GM19467 (cell line): ENCODE data around the gene TCOF1.

ENCODE experiments used
- ATAC-seq: cut with Tn5 transposase; IDR thresholded peaks from one replicate; pipeline ENCODE4 v1.9.1; 2021; ENCODE audit warnings: mild to moderate bottlenecking, moderate library complexity; ENCODE audit not compliant: unreplicated experiment

Gene TCOF1

GRCh38 chr5:150401376-150402228, 44.1 kb downstream of the TCOF1 start:
- no peak for ATAC-seq

- no peak for ATAC-seq
Measured at GRCh38 chr5:150402229-150402773, 44.8 kb downstream of the TCOF1 start.

- no peak for ATAC-seq
Measured at GRCh38 chr5:150402901-150403342, 45.4 kb downstream of the TCOF1 start.

DNA sequence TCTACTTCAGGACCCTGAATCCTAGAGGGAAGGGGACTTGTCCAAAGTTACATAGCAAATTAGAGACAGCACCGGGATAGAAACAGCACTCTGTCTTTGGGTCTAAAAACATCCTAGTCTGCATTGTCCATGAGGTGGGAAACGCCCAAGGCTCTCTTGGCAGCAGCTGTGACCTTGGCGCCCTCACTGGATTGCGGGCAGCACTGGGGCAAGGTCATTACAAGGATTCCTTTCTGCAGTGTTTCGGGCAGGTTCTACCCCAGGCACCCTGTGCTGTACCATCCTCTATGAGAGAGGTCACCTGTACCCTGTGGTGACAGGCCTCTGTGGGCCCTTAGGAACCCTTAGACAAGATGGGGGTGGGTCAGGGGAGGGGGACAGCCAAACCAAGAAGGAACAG, 46.6 kb downstream of the TCOF1 start:
- no peak for ATAC-seq

DNA sequence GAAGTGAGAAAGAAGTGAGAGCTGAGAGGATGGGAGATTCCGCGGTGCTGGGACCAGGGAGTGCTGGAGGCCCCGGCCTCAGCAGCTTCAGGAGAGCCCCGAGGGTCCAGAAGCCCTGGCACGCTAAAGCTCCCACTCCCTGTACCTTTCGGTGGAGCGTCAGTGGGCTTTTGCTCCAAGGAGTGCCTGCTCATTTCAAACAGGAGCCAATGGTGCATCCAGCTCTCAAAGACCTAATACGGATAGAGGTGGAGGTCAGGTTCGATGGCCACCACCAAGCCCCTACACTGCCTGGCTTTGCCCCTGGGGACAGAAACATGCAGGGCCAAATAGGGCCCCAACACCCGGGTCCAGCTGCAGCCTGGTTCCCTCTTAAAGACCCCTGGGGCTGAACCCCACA, 47.0 kb downstream of the TCOF1 start:
- no peak for ATAC-seq

GRCh38 chr5:150404941-150405816, 47.7 kb downstream of the TCOF1 start:
- ATAC-seq: no peak

DNA sequence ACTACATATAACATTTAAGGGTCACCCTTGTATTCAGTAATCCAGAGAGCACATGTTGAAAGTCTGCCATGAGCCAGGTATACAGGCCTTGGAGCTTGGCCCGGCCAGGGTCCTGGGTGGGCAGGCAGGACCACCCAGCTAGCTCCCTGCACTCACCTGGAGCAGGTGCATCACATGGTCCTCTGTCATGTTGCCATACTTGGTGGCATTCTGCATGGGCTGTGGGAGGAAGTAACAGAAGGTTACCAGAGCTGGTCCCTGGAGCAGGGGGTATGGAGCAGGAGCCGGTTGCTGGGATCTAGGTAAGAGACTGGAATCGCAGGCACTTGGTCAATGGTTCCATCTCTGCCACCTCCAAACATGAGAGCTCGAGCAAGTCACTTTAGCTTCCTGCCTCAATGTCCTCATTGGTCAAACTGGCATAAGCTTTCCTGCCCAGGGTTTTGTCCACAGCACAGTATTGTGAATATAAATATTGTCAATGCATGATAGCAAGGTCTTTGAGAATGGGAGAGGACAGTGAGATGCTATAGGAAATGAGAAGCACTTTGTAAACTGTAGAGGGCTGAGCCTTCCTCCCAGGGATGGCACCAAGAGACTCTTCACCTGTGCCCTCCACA, 48.7 kb downstream of the TCOF1 start:
- no peak for ATAC-seq

- no peak for ATAC-seq
Measured at GRCh38 chr5:150406723-150407095, 49.2 kb downstream of the TCOF1 start.

- ATAC-seq: no peak
Measured at GRCh38 chr5:150407096-150407720, 49.7 kb downstream of the TCOF1 start.

GRCh38 chr5:150408231-150408943, 50.9 kb downstream of the TCOF1 start:
- ATAC-seq: no peak

- ATAC-seq: peak; percentile 28
Measured at GRCh38 chr5:150409638-150410523, 52.4 kb downstream of the TCOF1 start.

DNA sequence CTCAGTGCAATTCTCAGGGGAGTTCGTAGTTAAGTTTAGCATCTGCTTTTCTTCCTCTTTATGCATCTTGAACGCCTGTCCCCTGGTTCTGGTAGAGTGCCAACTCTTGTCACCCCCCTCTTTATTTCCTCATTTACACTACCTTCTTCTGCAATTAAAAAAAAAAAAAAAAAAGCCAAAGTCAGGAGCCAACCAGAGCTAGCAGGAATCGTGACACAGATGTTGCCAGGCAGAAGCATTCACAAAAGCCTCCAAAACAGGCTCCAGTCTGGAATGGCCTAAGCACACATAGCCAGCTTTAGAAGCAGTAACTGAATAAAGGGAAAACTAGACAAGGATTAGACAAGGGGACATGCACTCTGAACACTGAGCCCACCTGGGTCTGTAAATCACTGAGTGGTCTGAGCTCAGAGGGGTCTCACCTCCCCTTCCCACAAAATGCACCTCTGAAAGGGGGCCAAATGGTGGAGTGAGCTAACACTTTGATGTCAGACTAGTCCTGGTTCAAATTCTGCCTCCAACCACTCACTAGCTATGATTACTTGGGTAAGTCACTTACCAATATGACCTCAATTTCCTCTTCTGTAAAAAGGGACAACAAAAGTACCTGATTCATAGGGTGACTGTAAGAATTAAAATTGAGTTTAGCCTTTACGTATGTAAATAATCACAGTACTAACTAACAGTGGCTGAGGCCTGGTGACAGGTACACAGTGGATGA, 53.2 kb downstream of the TCOF1 start:
- no peak for ATAC-seq

- ATAC-seq: no peak
Measured at GRCh38 chr5:150411245-150411979, 53.9 kb downstream of the TCOF1 start.

DNA sequence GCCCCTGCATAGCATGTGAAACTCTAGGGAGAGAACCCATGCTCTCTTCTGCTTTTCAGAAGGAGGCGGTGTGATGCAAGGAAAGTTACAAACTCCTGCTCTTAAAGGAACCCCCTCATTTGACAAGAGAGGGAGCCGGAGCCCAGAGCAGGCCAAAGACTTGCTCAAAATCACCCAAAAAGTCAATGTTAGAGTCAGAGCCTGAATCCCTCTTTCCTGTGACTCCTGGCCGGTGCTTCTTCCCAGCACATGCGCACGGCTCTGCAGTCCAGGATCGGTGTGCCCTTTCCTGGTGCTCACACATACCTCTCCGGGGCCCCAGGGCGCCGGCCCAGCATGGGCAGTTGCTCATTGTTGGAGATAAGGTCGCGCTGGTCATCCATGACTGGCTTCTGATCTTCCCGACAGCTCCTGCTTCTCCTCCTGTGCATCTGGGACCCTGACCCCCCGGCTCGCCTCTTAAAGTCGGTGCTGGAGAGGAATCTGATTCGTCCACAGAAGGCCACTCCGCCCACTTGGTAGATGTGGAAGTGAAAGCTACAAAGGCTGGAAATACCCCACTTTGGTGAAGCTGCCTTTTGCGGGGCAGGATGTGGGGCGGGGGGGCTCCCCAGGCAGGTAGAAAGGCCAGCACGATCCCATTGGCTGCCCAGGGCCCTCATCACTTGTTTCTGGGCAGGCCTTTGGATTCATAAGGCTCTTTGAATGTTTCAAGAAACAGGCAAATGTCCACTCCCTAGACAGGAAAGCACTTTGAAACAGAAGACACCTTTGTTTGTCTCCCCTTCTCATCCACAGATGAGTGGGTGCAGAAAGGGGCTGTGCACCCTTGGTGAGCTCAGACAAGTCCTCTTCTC, 55.0 kb downstream of the TCOF1 start, which contains the start of gene CD74:
Gene CD74 (minus strand): TSS at position 592 of the 857 bp plus-strand sequence. CDS start 161 bp downstream, at position 431.
- peak; percentile 72 for ATAC-seq

DNA sequence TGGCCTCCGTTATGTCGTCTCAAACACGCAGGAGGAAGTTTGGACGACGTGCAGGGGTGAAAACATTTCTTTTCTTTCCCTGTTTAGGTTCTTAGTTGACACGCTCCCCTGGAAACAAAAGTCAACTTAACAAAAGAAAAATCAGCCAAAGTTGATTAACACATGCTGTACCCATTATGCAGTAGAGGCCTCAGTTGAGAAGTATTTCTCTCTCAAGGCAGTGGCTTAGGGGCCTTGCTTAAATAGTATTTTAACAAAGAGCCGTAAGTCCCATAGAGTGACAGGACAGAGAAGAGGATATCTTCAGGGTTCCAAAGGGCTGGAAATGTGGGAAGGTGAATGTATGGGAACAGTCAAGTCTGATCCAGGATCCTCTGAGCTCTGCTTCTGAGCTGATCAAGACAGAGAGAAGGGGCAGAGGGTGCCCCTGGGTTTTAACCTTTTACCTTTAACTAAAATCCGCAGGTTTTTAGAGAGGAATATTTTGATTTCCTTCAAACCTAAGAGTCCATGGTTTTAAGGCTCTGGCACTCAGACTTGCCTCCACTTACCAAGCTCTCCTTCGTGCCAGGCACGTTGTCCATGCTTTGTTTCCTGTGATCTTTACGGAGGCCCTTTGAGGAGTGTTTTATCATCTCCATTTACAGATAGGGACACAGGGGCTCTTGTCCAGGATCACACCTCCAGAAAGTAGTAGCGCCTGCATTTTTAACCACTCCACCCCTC, 55.8 kb downstream of the TCOF1 start:
- no peak for ATAC-seq
